ENCODE results near the gene PNP.

DNA sequence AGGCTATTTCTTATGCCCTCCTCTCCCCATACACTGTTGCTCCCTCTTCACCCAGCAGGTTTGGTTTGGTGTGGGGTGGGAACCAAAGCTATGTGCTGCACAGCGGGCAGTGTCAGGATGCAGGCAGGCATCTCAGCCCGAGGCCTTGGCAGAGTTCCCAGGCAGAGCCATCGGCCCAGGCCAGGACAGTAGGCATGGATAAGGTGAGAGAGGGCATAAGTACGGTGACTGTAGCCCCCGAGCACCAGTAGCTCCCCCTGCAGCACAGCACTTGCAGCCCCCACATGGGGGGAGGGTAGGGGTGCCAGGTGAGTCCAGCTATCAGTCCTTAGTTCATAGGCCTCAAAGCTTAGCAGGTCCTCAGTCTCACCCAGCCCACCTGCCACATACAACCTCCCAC is 40.4 kb upstream of the PNP start:
- TF ChIP-seq, protein P1, sequence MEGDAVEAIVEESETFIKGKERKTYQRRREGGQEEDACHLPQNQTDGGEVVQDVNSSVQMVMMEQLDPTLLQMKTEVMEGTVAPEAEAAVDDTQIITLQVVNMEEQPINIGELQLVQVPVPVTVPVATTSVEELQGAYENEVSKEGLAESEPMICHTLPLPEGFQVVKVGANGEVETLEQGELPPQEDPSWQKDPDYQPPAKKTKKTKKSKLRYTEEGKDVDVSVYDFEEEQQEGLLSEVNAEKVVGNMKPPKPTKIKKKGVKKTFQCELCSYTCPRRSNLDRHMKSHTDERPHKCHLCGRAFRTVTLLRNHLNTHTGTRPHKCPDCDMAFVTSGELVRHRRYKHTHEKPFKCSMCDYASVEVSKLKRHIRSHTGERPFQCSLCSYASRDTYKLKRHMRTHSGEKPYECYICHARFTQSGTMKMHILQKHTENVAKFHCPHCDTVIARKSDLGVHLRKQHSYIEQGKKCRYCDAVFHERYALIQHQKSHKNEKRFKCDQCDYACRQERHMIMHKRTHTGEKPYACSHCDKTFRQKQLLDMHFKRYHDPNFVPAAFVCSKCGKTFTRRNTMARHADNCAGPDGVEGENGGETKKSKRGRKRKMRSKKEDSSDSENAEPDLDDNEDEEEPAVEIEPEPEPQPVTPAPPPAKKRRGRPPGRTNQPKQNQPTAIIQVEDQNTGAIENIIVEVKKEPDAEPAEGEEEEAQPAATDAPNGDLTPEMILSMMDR (conservative IDR thresholded peaks at IDR 0.05), result no peak
- no peak for TF ChIP-seq ZFX (IDR thresholded peaks at IDR 0.05)

Measured in C4-2B (cell line).